Measurements from ENCODE around the gene EFNA3. TPM values are rescaled to one million over a fixed set of nuclear protein-coding genes. Genes with fewer than 3 reads are reported as not detected.
"Not testable (repeated sequence)": the region's sequence is repeated elsewhere in the genome, so short reads cannot be mapped to it uniquely, and the experiment has no call there.

The EFNA3 gene
- total RNA-seq, 2 donors from 2014 or later = 1.1 to 1.4 TPM

DNA sequence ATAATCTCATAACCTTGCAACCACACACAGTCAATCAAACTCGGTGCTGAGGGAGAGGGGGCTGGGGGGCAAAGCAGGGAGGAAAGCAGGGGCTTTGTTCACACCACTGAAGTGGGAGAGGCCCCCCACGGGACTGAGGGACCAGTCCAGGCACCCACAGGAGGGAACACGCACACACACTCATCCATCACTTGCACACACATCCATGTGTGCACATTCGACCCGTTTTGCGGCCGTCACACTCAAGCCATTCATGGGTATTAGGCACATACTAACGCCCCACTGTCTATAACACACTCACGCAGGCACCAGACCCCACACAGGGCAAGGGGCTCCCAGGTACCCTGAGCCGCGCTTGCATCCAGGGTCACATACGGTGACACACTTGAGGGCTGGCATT lies 14.0 kb downstream of the EFNA3 start:
- intact Hi-C loops (cut with DNase I) = loop anchor here (2.0 to 5.0 kb wide), 2 partner anchors 35 to 74 kb away; partner anchors contain the start of gene EFNA1 (in 1 of the 2)
- DNase-seq (no peak), ATAC-seq (no peak)

DNA sequence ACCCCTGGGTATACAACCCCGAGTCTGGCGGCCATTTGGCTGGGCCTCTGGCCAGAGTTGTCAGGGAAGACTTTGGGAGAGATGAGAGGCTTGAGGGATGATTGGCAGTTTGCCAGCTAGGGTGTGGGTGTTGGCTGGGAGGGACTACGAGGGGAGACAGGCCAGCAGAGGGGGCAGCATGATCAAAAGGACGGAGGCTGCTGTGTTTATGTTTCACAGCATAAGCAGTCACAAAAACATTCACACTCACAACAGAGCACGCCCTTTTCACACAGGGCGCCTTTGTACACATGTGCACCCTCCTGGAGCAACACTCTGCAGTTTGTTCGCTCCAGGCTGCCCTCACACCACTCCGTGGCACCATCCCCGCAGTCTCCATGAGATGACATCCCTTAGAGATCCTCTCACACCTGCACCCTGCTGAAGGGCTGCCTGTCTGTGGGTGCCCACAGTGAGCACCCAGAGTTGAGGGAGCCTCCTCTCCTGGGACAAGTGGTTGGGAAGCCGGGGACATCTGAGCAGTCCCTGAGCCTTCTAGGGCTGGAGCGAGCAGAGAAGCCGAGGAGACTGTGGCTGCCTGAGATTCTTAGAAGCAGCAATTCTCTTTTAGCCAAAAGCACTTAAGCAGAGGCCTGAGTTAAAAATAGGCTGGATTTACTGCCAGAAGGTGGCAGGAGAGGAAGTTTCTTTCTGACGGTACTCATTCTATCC lies 15.4 kb downstream of the EFNA3 start:
- peak; percentile 75 for DNase-seq
- intact Hi-C loops (cut with DNase I) = loop anchor here (2.0 to 5.0 kb wide), 2 partner anchors 33 to 73 kb away; partner anchors contain the start of gene EFNA1 (in 1 of the 2)
- ATAC-seq = peak; percentile 62 to 67

DNA sequence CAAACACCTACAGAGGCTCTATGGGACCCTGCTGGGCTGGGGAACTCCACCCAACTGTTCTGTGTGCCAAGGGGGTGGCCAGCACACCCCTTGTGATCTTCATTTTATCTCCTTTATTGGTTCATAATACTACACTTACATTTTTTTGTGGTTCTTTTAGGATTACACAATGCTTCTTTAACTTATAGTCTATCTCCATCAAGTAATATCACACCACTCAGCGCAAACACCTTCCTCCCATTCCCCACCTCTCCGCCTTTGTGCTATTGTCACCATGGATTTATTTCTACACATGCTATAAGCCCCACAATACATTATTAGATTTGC lies 15.9 kb downstream of the EFNA3 start:
- DNase-seq (no peak), ATAC-seq (no peak)
- intact Hi-C loops (cut with DNase I) = loop anchor here in 1 of 2 donors (5.0 kb wide), 1 partner anchor 33 kb away; the partner anchor contains the start of gene EFNA1

DNA sequence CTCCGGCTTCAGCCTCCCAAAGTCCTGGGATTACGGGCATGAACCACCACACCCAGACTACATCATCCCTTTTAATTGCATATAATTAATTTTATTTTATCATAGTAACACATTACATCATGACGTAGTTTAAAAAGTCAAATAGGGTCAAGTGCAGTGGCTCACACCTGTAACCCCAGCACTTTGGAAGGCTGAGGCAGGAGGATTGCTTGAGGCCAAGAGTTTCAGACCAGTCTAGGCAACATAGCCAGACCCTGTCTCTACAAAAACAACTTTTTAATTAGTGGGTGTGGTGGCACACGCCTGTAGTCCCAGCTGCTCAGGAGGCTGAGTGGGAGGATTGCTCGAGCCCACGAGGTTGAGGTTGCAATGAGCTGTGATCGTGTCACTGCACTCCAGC lies 20.7 kb downstream of the EFNA3 start:
- no peak for DNase-seq
- intact Hi-C loops (cut with DNase I) = no loop called here
- no peak for ATAC-seq

DNA sequence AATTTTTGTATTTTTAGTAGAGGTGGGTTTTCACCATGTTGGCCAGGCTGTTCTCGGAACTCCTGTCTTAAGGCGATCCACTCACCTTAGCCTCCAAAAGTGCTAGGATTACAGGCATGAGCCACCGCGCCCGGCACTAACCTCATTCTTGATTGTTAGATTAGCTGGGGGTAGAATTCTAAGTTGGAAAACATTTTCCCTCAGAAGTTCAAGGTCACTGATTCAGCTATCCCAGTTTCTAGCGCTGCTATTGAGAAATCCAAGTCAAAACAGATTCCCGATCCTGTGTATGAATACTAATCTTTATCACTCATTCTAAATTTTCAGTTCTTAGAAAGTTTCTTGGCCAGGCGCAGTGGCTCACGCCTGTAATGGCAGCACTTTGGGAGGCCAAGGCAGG lies 24.7 kb downstream of the EFNA3 start:
- intact Hi-C loops (cut with DNase I) = no loop called here
- ATAC-seq (no peak), DNase-seq (no peak)

DNA sequence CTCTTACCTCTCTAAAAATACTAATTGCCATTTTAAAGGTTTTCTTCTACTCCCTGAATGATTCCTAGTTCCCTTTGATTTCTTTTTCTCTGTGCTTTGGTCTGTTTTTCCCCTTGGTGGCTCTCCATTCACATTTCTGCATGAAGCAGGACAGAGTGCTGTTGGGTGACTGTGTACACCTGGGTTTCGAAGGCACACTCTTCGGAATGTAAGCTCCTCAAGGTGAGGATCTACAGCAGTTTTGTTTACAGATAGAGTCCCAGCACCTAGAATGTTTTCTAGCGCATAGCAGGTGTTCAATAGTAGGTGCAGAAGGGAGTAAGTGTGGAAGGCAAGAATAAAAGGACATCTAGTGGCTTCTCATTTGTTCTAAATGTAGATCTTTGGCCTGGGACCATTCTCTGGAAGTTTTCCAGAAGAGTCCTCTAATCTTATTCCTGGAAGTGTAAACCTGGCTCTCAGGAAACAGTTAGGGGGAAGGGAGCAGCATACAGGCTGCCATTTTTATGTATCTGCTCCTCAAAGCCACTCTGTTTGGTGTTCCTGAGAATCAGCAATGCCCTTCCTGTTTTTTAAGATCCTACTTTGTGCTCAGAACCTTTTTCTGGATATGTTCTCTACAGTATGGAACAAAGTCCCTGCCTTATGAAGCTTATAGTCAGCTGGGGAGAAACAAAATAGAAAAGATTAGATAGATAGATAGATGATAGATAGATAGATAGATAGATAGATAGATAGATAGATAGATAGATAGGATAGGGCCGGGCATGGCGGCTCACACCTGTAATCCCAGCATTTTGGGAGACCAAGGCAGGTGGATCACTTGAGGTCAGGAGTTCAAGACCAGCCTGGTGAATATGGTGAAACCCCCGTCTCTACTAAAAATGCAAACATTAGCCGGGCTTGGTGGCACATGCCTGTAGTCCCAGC lies 26.2 kb downstream of the EFNA3 start:
- intact Hi-C loops (cut with DNase I) = no loop called here
- ATAC-seq (peak in 1 of 2 donors; percentile 43), DNase-seq (no peak)

DNA sequence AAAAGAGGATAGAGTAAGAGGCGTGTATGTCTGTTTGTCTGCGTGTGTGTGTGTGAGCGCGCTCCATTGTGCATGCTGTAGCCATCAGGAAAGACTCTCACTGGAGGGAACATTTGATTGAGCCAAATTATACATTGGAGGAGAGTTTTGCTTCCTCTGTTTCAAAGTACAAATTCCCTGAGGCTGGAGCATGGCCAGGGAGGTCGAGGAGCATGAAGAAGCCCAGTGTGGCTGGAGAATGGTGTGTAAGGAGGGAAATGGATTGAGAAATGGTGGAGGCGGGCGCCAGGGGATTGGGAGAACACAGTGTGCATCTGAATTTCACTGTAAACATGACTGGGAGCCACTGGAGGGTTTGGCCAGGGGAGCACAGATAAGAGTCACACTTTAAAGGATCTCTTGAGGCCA lies 27.0 kb downstream of the EFNA3 start:
- DNase-seq = peak; percentile 74
- intact Hi-C loops (cut with DNase I) = no loop called here
- peak; percentile 66 to 81 for ATAC-seq

DNA sequence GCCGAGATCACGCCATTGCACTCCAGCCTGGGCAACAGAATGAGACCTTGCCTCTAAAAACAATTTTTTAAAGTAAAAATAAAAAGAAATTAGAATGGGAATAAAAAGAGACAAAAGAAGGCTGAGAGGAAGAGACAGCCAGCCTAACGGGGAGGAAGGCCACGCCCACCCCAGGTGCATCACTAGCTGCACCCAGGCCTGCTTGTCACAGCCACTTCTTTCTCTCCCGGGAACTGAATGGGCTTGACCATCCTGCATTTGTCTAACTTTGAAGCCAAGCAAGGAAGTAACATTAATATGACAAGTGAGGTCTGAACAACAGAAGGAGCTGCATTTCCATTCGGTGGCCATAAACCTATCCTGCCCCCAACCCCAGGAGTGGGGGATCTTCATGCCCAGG lies 28.2 kb downstream of the EFNA3 start:
- intact Hi-C loops (cut with DNase I) = no loop called here
- ATAC-seq = no peak
- no peak for DNase-seq

DNA sequence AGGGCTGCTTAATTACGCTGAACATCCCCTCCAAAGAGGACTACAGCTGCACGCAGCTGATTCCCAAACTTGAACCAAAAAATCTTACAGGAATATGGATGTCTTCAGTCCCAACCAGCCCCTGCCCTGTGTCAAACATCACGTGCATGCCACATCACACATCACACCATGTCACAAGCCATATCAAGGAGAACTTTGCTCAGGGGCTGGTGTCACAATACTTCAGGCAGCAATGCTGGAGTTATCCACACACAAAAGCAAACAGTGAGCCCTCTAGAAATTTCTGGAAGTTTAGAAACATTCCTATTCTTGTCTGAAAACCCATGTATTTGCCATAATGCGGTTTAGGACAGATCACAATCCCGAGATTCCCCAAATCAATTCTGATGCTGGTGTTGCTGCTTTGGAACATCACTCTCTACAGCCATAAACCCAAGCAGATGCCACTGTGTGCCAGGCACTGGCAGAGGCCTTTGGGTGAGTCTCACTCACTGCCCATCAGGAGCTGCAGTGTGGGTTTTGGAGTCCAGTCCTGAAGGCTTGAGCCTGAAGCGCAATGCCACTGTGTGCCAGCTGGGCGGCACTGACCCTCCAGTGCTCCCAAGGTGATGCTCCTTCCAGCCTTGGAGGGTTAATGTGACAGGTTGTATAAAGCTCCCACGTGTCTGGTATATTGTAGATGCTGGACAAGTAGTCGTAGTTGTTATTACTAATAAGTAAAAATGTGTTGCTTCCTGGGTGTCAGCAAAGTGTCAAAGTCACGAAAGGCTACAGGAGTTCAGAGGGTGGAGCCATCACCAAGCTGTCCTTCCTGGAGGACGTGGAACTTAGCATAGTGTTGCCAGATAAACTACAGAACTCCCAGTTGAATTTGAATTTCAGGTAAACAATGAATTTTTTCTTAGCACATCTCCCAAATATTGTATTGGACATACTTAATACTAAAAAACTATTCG lies 28.9 kb downstream of the EFNA3 start:
- intact Hi-C loops (cut with DNase I) = no loop called here
- ATAC-seq (no peak), DNase-seq (no peak)

DNA sequence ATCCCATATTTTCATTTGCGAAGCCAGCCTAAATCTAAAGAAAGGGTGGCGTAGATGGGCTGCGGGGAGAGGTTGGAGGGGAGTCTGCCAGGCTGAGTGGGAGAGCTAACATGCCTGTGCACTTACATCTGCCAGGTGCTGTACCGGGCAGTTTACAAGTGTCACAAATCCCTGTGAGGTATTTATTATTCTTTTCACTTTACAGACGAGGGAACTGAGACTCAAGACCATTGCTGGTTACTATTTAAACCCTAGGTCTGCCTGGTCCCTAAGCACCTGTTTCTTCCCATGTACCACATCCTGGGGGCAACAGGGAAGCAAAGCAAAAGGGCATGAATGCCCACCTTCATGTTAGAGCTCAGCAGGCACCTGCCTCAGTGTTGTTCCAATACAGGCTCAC lies 29.7 kb downstream of the EFNA3 start:
- no peak for ATAC-seq
- intact Hi-C loops (cut with DNase I) = no loop called here
- no peak for DNase-seq

DNA sequence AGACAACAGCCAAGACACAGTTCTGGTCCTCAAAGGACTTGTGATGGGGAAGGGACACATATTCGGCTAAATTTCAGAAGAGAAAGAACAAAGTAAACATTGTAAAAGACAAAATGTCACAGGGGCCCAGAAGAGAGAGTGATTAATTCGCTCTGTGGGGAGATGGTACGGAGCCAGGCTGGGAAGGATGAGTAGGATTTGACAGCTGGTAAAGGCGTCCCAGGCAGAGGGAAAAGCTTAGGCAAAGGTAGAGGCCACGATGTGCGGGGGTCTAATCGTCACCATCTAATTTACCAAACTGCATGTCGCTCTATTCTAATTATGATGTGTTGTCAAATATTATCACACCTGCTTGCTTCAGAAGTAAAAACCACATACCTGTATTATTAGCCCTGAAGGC lies 31.7 kb downstream of the EFNA3 start:
- DNase-seq (no peak), ATAC-seq (no peak)
- intact Hi-C loops (cut with DNase I) = no loop called here

DNA sequence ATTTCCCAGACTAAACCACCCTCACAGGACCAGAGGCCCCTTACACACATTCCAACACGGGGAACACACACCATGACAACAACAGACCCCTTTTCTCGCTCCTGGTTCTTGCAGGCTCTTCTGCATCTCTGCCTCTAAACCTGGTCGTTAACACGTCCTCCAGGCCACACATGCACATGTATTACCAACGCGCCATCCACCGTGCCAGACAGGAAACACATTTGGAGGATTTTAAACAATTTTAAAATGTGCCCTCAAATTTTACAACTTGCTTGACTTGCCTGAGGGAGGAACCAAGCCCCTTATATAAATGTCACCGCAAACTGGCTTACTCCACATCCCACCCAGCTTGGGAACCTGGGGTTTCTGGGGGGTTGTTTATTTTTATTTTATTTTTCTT lies 32.2 kb downstream of the EFNA3 start:
- ATAC-seq = no peak
- intact Hi-C loops (cut with DNase I) = no loop called here
- no peak for DNase-seq

DNA sequence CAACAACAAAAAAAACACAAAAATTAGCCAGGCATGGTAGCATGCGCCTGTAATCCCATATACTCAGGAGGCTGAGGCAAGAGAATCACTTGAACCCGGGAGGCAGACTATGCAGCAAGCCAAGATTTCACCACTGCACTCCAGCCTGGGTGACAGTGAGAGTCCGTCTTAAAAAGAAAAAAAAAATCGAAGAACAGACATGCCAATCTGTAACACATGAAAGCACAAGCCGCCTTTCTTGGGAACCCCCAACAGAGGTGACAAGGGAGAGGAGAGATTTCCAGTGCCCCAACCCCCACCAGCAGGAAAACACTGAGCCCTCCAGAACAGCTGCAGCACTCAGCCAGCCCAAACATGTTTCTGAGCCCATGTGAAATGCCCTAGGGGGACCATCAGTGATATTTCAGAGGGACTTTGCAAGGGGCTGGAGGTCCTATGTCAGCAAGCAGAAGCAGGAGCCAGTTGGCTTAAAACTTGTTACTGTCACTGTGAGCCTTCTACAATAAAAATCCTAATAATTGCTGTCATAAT lies 34.9 kb downstream of the EFNA3 start:
- no peak for ATAC-seq
- intact Hi-C loops (cut with DNase I) = no loop called here
- no peak for DNase-seq

DNA sequence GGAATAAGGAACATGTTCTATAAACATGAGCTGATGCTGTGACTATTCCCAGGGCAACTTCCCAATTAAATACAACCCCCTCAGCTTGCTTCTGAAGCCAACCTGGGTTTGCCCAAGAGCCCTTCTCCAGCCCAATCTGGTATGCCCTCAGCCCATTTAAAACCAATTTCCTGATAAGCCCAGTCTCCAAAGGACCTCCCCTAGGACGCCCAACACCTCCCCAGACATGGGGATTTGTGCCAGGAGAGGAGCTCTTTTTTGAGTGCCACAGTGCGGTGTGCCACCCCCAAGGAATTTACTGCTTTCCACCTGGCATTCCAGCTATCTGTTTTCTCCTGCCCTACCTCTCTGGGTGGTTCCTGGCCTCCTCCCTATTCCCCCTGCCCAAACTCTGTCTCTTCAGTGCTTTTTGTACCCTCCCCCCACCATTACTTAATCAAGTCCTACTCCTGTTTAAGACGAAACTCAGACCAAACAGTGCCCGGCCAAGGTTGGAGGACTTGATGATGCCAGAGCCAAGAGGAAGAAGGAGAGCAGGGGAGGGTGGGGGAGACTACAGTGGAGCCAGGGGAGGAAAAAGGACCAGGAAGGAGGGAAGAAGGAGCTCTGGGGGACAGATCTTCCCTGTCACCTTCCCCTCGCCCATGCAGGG lies 37.6 kb downstream of the EFNA3 start:
- intact Hi-C loops (cut with DNase I) = no loop called here
- ATAC-seq (no peak), DNase-seq (no peak)

DNA sequence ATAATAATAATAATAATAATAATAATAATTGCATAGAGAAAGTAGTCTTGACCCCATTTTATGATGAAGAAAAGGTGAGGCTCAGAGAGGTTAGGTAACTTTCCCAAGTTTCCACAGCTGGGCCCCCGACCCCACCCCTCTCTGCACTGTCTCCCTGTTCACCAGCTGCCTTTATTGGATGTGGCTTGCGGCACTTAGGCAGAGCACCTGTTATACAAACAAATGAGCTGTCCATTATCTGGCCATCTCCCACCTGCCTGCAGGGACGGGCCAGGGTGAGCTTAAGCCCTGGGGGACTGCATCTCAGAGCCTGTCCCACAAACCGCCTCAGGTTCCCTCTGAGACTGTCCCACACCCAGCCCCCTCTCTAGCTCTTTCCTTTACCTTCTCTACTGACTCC lies 39.0 kb downstream of the EFNA3 start:
- no peak for DNase-seq
- intact Hi-C loops (cut with DNase I) = no loop called here
- ATAC-seq = no peak

DNA sequence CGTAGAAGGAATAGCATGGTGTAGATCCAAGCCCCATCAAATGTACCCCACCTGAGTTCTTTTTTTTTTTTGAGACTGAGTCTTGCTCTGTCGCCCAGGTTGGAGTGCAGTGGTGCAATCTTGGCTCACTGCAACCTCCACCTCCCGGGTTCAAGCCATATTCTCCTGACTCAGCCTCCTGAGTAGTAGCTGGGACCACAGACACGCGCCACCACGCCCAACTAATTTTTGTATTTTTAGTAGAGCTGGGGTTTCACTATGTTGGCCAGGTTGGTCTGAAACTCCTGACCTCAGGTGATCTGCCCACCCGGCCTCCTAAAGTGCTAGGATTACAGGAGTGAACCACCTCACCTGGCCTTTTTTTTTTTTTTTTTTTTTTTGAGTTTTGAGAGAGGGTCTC lies 39.5 kb downstream of the EFNA3 start:
- intact Hi-C loops (cut with DNase I) = not testable (repeated sequence)

DNA sequence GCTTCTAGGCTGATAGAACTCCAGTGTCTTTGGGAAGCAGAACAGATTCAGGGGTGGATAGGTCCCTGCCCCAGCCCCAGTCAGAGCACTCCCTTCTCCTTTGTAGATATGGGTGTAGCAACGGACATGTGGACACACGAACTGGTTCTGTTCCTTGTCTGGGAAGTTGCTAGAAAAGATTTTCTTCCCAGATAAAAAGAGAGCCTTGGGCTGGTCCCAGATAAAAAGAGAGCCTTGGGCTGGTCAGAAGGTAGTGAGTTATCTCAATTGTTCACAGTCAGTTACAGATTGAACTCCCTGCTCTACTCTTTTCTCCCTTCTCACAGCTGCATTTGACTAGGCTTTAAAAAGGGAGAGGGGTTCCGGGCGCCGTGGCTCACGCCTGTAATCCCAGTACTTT lies 41.6 kb downstream of the EFNA3 start:
- ATAC-seq (no peak), DNase-seq (no peak)
- intact Hi-C loops (cut with DNase I) = no loop called here

More for the DNA sequence above, 39.5 kb downstream of the EFNA3 start:
- ATAC-seq, DNase-seq: not testable (repeated sequence)

DNA sequence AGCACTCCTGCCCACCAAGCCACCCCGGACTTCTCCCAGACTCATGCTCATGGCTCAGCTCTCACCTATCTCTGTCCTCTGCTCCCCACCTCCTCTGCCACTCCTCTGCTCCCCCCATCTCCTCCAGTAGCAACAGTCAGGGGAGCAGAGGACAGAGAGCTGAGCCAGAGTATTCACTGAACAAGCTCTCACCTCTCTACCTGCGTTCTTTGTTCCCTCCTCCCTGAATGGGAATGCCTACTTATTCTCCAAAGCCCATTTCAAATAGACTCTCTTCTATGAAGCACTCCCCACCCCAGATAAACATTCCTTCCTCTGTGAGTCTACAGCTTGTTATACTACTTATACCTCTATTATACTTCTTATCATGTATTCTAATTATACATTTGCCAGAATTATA lies 42.6 kb downstream of the EFNA3 start:
- no peak for ATAC-seq
- intact Hi-C loops (cut with DNase I) = no loop called here
- no peak for DNase-seq

DNA sequence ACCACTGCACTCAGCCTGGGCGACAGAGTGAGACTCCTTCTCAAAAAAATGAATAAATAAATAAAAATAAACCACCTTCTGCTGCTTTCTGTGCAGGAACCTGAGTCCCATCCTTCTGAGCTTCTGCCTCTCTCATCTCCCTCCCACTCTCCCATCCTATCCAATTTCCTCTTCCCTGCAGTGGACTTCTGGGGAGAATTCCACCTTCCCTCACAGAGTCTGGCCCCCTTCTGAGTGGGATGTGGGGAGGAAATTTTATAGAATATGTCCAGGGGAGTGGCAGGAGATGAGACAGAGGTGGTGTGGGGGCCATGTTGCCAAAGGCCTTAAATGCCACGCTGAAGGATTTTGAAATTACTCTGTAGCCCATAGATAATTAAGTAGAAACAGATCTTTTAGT lies 43.7 kb downstream of the EFNA3 start:
- DNase-seq (no peak), ATAC-seq (no peak)
- intact Hi-C loops (cut with DNase I) = no loop called here

All from left cardiac atrium (tissue), 4 donors.